Cardiac fibroblast (primary cell): Measurements from ENCODE around the gene SPAAR.
"Not testable (repeated sequence)": the region's sequence is repeated elsewhere in the genome, so short reads cannot be mapped to it uniquely, and the experiment has no call there.

Experiments
- DNase-seq, 2 donors: peaks; one replicate each; pipeline versions ENCODE4 v3.0.0 to v3.0.0-alpha.2; 2010; ENCODE audit warnings: low read depth in 2 of 2
- H3K4me3 ChIP-seq, 2 donors: replicated peaks in 1 of 2; 1 replicate in 1 of 2; 2 replicates in 1 of 2; pipeline ENCODE4 v1.5.1; 2011; ENCODE audit warnings: low read depth in 2 of 2, low read length in 2 of 2, mild to moderate bottlenecking in 2 of 2, moderate library complexity in 1 of 2
- CTCF ChIP-seq: IDR thresholded peaks from one replicate; pipeline ENCODE4 v1.5.1; 2011; ENCODE audit warnings: low read depth, mild to moderate bottlenecking, low read length, inconsistent platforms

The SPAAR gene

DNA sequence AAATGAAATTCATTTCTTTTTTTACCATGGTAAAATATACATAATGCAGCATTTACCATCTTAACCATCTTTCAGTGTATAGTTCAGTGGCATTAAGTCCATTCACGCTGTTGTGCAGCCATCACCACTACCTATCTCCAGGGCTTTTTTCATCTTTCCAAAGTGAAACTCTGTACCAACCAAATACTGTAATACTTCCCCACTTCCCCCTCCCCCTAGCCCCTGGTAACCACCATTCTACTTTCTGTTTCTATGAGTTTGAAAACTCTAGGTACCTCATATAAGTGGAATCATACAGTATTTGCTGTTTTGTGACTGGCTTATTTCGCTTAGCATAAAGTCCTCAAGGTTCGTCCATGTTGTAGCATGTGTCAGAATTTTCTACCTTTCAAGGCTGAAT, 23.4 kb downstream of the SPAAR start:
- DNase-seq: no peak
- TF ChIP-seq CTCF: no peak

DNA sequence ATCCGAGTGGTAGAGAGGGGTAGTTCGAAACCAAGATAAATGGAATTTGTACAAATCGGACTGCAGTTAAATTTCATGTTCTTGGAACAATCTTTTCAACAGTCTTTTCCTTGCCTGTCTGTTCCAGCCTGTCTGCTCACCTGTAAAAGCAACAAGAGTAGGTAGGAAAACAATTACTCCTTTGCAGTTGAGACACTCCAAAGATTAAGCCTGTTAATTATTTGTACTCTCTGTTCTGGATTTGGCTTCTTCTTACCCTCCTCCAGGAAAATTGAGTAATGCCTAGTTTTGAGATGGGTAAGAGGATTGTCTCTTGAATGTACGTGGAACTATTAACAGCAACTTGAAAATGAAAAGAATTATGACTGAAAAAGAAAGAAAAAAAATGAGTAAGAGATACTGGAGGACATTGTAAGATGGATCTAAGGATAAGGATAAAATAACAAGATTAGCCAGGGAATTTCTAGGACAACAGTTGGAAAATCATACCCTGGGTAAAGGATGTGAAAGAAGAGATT, 24.3 kb downstream of the SPAAR start:
- no peak for TF ChIP-seq CTCF
- no peak for DNase-seq
- H3K4me3 ChIP-seq: no peak overlapping the region

More for the DNA sequence above, 23.4 kb downstream of the SPAAR start:
- H3K4me3 ChIP-seq: no peak overlapping the region

GRCh38 chr9:35934069-35934468, 24.8 kb downstream of the SPAAR start:
- DNase-seq: not testable (repeated sequence)

DNA sequence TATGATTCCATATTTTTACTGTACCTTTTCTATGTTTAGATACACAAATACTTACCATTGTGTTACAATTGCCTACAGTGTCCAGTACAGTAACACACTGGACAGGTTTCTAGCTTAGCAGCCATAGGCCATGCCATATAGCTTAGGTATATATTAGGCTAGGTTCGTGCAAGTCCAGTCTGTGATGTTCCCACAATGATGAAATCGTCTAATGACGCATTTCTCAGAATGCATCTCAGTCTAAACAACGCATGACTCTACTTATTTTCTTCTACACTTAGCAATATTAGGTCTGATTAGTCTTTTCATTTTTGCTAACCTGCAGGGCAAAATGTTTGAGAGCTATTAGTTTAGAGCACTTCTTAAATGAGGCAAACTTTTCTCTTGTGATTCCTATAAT, 26.0 kb downstream of the SPAAR start:
- no peak for TF ChIP-seq CTCF
- peak in 1 of 2 donors; percentile 78 for DNase-seq
- no peak overlapping the region for H3K4me3 ChIP-seq

More at GRCh38 chr9:35934069-35934468, 24.8 kb downstream of the SPAAR start:
- H3K4me3 ChIP-seq: not testable (repeated sequence)

DNA sequence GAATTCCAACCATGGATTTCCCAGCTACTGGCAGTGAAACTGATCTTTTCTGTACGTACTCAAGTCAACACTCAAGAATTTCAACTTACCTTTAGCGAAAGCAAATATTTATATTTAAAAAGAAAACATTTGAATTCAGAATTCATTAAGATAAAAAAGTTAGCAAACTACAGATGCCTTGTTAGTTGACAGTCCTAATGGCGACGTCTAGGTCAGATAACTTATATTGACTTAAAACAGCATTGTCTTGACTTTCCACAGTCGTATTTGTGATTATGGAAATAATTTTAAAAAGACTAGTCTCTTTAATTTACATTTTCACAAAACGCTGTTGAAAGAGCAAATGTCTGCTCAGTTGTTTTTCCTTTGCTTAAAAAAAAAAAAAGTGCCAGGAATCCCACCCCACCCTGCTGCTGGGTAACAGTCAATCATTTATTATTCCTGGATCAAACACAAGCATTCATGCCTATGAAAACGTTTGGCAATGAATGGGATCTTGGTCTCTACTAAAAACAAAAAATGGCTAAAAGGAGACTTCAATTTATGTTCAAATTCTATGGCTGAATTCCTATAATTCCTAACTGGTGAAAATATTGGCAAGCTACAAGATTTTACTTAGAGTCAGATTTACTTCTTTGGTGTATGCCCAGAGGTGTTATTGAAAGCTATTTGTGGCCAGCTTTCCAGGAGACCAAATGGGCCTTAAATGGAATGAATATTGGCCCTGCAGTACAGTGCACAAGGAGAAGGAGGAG, 26.6 kb downstream of the SPAAR start:
- peak; percentile 74 to 85 for DNase-seq
- no peak overlapping the region for H3K4me3 ChIP-seq
- TF ChIP-seq CTCF: no peak

GRCh38 chr9:35937227-35937626, 27.9 kb downstream of the SPAAR start:
- H3K4me3 ChIP-seq: no peak overlapping the region
- peak; percentile 31 to 72 for DNase-seq
- TF ChIP-seq CTCF: no peak

- no peak for DNase-seq
- H3K4me3 ChIP-seq: no peak overlapping the region
- TF ChIP-seq CTCF: no peak
These were observed 29.4 kb downstream of the SPAAR start for GRCh38 chr9:35938474-35939356.
